ENCODE results near the gene PLD2.
"Not testable (repeated sequence)": the region's sequence is repeated elsewhere in the genome, so short reads cannot be mapped to it uniquely, and the experiment has no call there.

The PLD2 gene

DNA sequence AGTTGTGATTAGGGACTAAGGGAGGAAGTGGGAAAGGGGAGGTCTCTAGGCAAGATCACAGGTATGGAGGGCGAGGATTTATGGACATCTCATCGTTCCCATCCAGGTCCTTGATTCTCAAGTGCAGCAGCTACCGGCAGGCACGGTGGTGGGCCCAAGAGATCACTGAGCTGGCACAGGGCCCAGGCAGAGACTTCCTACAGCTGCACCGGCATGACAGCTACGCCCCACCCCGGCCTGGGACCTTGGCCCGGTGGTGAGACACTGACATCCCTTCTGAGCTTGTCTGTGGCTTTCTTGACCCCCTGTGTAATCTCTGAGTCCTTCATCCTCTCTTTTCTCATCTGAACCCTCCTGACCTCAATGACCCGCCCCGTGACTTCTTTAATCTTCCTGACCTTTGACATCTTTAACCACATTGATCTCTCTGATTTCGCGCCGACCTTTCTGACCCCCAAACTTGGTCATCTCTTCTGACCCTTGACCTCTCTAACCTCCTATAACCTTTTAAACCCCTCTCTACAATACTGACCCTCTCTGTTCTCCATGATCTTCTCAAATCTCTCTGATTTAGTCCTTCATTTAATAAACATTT, 3.8 kb downstream of the PLD2 start:
- H3K4me1 ChIP-seq (ENCODE audit: control insufficient read depth in 1 of 2, insufficient read depth in 2 of 2, low read length in 2 of 2), result peaks cover 12 to 23% of the 10 kb centered on the region in 2 donors
- H3K27me3 ChIP-seq (ENCODE audit: control insufficient read depth in 1 of 2, insufficient read depth in 2 of 2, low read length in 2 of 2), result no peaks in the 10 kb centered on the region
- H3K36me3 ChIP-seq (ENCODE audit: control insufficient read depth in 1 of 2, insufficient read depth in 2 of 2, low read length in 2 of 2), result peaks cover 0 to 22% of the 10 kb centered on the region in 2 donors
- H3K4me3 ChIP-seq (ENCODE audit: low read depth in 1 of 2, low read length in 2 of 2), result no peak overlapping the region
- no peaks in the 10 kb centered on the region for H3K9me3 ChIP-seq (ENCODE audit: control insufficient read depth in 1 of 2, low read length in 2 of 2)
- H3K9ac ChIP-seq (ENCODE audit: low read depth in 1 of 2, low read length in 2 of 2), result no peak overlapping the region
- no peak overlapping the region for H3K27ac ChIP-seq (ENCODE audit: low read depth, low read length)

DNA sequence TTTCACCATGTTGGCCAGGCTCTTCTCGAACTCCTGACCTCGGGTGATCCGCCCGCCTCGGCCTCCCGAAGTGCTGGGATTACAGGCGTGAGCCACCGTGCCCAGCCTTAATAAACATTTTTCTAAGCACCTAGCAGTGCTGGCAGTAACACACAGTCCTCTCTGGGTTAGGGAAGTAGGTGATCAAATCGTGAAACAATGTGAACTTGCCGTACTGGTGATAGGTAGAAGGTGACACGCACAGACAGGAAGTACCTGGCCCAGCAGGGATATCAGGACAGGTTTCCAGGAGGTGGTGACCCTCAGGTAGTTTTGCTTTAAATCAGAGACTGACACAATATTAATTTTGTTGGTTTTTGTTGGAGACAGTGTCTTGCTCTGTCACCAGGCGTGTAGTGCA, 4.5 kb downstream of the PLD2 start:
- no peak overlapping the region for H3K27ac ChIP-seq (ENCODE audit: low read depth, low read length)
- peaks cover 0 to 24% of the 10 kb centered on the region in 2 donors for H3K36me3 ChIP-seq (ENCODE audit: control insufficient read depth in 1 of 2, insufficient read depth in 2 of 2, low read length in 2 of 2)
- no peaks in the 10 kb centered on the region for H3K27me3 ChIP-seq (ENCODE audit: control insufficient read depth in 1 of 2, insufficient read depth in 2 of 2, low read length in 2 of 2)
- peaks cover 6 to 17% of the 10 kb centered on the region in 2 donors for H3K4me1 ChIP-seq (ENCODE audit: control insufficient read depth in 1 of 2, insufficient read depth in 2 of 2, low read length in 2 of 2)
- H3K4me3 ChIP-seq (ENCODE audit: low read depth in 1 of 2, low read length in 2 of 2), result no peak overlapping the region
- no peak overlapping the region for H3K9ac ChIP-seq (ENCODE audit: low read depth in 1 of 2, low read length in 2 of 2)
- no peaks in the 10 kb centered on the region for H3K9me3 ChIP-seq (ENCODE audit: control insufficient read depth in 1 of 2, low read length in 2 of 2)

DNA sequence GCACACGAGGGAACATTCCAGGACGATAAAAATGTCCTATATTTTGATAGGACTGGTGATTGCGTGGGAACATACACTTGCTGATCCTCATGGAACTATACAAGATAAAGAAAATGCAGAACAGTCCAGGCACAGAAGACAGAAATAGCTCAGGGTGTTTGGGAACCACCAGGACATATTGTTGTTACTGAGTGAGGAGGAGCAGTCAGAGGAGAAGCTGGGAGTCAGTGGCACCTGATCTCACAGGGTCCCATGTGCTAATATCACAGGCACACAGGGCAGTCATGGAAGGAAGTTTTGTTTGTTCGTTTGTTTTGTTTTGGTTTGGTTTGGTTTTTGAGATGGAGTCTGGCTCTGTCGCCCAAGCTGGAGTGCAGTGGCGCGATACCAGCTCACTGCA, 5.7 kb downstream of the PLD2 start:
- Histone ChIP-seq H3K9me3 (ENCODE audit: control insufficient read depth in 1 of 2, low read length in 2 of 2) (no peaks in the 10 kb centered on the region), H3K4me1 (ENCODE audit: control insufficient read depth in 1 of 2, insufficient read depth in 2 of 2, low read length in 2 of 2) (peaks cover 4 to 15% of the 10 kb centered on the region in 2 donors), H3K4me3 (ENCODE audit: low read depth in 1 of 2, low read length in 2 of 2) (no peak overlapping the region), H3K9ac (ENCODE audit: low read depth in 1 of 2, low read length in 2 of 2) (no peak overlapping the region), H3K27me3 (ENCODE audit: control insufficient read depth in 1 of 2, insufficient read depth in 2 of 2, low read length in 2 of 2) (no peaks in the 10 kb centered on the region), H3K27ac (ENCODE audit: low read depth, low read length) (no peak overlapping the region), H3K36me3 (ENCODE audit: control insufficient read depth in 1 of 2, insufficient read depth in 2 of 2, low read length in 2 of 2) (peaks cover 0 to 31% of the 10 kb centered on the region in 2 donors)

DNA sequence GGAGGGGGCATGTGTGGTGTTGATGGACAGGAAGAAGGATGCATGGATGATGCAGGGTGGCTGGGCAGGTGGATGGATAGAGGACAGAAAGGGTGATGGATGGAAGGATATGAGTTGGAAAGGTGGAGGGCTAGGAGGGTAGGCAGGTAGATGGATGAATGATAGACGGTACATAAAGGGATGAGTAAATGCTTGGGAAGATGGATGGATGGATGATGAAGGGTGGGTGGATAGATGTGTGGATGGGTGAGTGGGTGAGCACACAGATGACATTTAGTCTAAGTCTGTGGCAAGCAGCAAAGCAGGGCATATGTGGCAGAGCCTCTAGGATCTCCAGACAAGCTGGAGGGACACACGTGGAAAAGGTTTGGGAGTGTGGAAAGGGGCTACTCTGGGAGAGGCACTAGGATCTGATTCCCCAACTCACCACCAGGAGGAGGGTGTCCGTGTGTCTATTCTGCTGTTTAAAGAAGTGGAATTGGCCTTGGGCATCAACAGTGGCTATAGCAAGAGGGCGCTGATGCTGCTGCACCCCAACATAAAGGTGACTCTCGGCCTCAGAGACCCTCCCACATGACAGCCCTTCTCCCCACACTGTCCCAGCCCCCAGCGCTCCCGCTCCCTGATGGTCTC, 8.2 kb downstream of the PLD2 start:
- H3K9ac ChIP-seq (ENCODE audit: low read depth in 1 of 2, low read length in 2 of 2), result no peak overlapping the region
- H3K9me3 ChIP-seq (ENCODE audit: control insufficient read depth in 1 of 2, low read length in 2 of 2), result no peaks in the 10 kb centered on the region
- no peak overlapping the region for H3K27ac ChIP-seq (ENCODE audit: low read depth, low read length)
- H3K4me3 ChIP-seq (ENCODE audit: low read depth in 1 of 2, low read length in 2 of 2), result no peak overlapping the region
- no peaks in the 10 kb centered on the region for H3K27me3 ChIP-seq (ENCODE audit: control insufficient read depth in 1 of 2, insufficient read depth in 2 of 2, low read length in 2 of 2)
- peaks cover 0 to 31% of the 10 kb centered on the region in 2 donors for H3K36me3 ChIP-seq (ENCODE audit: control insufficient read depth in 1 of 2, insufficient read depth in 2 of 2, low read length in 2 of 2)
- peaks cover 0 to 9% of the 10 kb centered on the region in 2 donors for H3K4me1 ChIP-seq (ENCODE audit: control insufficient read depth in 1 of 2, insufficient read depth in 2 of 2, low read length in 2 of 2)

DNA sequence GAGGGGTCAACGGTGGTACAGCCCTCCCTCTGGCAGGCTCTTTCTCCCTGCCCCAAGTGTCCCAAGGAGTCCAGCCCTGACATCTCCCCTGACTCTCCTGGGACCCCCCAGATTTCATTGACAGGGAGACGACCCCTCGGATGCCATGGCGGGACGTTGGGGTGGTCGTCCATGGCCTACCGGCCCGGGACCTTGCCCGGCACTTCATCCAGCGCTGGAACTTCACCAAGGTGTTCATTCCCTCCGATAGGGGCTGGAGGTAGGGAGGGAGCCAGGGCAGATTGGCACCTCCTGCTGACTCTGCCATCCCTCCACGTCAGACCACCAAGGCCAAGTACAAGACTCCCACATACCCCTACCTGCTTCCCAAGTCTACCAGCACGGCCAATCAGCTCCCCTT, 9.9 kb downstream of the PLD2 start:
- no peak overlapping the region for H3K4me3 ChIP-seq (ENCODE audit: low read depth in 1 of 2, low read length in 2 of 2)
- H3K27ac ChIP-seq (ENCODE audit: low read depth, low read length), result no peak overlapping the region
- no peaks in the 10 kb centered on the region for H3K27me3 ChIP-seq (ENCODE audit: control insufficient read depth in 1 of 2, insufficient read depth in 2 of 2, low read length in 2 of 2)
- H3K4me1 ChIP-seq (ENCODE audit: control insufficient read depth in 1 of 2, insufficient read depth in 2 of 2, low read length in 2 of 2), result peaks cover 0 to 6% of the 10 kb centered on the region in 2 donors
- no peak overlapping the region for H3K9ac ChIP-seq (ENCODE audit: low read depth in 1 of 2, low read length in 2 of 2)
- H3K36me3 ChIP-seq (ENCODE audit: control insufficient read depth in 1 of 2, insufficient read depth in 2 of 2, low read length in 2 of 2), result peaks cover 0 to 31% of the 10 kb centered on the region in 2 donors
- no peaks in the 10 kb centered on the region for H3K9me3 ChIP-seq (ENCODE audit: control insufficient read depth in 1 of 2, low read length in 2 of 2)

DNA sequence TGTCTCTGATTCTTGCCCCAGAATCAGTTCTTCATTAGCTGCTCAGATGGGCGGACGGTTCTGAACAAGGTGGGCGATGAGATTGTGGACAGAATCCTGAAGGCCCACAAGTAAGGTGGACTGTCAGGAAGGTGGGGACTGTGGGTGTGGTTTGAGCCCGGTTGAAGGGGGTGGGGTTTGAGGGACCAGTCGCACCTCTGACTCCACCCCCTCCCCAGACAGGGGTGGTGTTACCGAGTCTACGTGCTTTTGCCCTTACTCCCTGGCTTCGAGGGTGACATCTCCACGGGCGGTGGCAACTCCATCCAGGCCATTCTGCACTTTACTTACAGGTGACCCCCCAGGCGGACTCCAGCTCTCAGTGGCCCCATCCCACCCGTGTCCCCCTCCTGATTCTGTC, 11.3 kb downstream of the PLD2 start:
- Histone ChIP-seq H3K27me3 (ENCODE audit: control insufficient read depth in 1 of 2, insufficient read depth in 2 of 2, low read length in 2 of 2) (no peaks in the 10 kb centered on the region), H3K4me1 (ENCODE audit: control insufficient read depth in 1 of 2, insufficient read depth in 2 of 2, low read length in 2 of 2) (peaks cover 0 to 6% of the 10 kb centered on the region in 2 donors), H3K27ac (ENCODE audit: low read depth, low read length) (no peak overlapping the region), H3K9me3 (ENCODE audit: control insufficient read depth in 1 of 2, low read length in 2 of 2) (no peaks in the 10 kb centered on the region), H3K9ac (ENCODE audit: low read depth in 1 of 2, low read length in 2 of 2) (no peak overlapping the region), H3K4me3 (ENCODE audit: low read depth in 1 of 2, low read length in 2 of 2) (no peak overlapping the region), H3K36me3 (ENCODE audit: control insufficient read depth in 1 of 2, insufficient read depth in 2 of 2, low read length in 2 of 2) (peaks cover 0 to 34% of the 10 kb centered on the region in 2 donors)

DNA sequence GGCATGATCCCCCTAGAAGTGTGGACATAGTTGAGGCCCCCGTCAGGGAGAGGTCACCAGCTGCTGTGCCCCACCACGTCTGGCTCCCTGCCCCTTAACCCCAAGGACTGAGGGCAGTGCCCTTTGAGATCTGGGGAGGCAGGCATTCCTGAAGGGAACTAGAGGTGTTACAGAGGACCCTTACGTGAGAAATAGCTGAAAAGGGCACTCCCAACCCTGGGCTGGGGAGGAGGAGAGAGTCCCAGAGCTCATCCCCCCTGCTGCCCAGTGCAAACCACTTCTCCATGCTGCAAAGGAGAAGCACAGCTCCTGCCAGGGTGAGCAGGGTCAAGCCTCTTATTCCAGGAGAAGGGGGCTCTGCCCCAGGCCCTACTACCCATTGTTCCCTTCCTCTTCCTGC, 15.9 kb downstream of the PLD2 start:
- Histone ChIP-seq H3K4me1 (ENCODE audit: control insufficient read depth in 1 of 2, insufficient read depth in 2 of 2, low read length in 2 of 2) (no peaks in the 10 kb centered on the region), H3K27me3 (ENCODE audit: control insufficient read depth in 1 of 2, insufficient read depth in 2 of 2, low read length in 2 of 2) (no peaks in the 10 kb centered on the region), H3K9ac (ENCODE audit: low read depth in 1 of 2, low read length in 2 of 2) (no peak overlapping the region), H3K9me3 (ENCODE audit: control insufficient read depth in 1 of 2, low read length in 2 of 2) (no peaks in the 10 kb centered on the region), H3K4me3 (ENCODE audit: low read depth in 1 of 2, low read length in 2 of 2) (no peak overlapping the region), H3K27ac (ENCODE audit: low read depth, low read length) (no peak overlapping the region), H3K36me3 (ENCODE audit: control insufficient read depth in 1 of 2, insufficient read depth in 2 of 2, low read length in 2 of 2) (peaks cover 0 to 9% of the 10 kb centered on the region in 2 donors)

DNA sequence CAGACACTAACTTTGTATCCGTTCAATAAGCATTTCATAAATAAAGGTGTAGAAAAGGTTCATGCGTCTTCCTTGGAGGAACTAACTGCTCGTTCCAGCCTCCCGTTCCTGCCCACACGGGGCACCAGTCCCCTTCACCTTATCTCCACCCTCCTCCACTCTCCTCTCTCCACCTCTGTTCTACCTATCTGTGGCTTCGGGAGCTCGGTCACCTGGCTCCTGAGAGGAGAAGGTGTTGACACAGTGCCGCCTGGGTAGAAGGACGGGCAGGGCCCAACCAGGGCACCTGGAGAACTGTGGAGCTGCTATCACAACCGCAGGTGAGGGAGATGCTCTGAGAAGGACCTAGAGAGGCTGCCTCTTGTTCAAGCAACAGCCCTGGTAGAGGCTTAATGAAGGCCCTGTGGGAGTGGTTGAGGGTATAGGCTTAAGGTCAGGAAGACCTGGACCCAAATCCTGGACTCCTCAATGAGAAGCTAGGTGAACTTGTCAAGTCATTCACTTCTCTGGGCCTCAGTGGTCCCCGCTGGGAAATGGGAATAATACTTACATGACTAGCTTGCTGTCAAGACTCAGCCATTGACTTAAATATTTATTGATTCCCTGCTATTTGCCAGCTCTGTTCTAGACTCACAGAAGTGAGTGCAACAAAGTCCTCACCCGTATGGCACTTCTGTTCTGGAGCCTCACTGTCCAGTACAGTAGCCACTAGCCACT, 16.6 kb downstream of the PLD2 start:
- H3K27ac ChIP-seq (ENCODE audit: low read depth, low read length), result no peak overlapping the region
- H3K4me3 ChIP-seq (ENCODE audit: low read depth in 1 of 2, low read length in 2 of 2), result no peak overlapping the region
- H3K9ac ChIP-seq (ENCODE audit: low read depth in 1 of 2, low read length in 2 of 2), result no peak overlapping the region
- no peaks in the 10 kb centered on the region for H3K9me3 ChIP-seq (ENCODE audit: control insufficient read depth in 1 of 2, low read length in 2 of 2)
- no peaks in the 10 kb centered on the region for H3K27me3 ChIP-seq (ENCODE audit: control insufficient read depth in 1 of 2, insufficient read depth in 2 of 2, low read length in 2 of 2)
- peaks cover 0 to 9% of the 10 kb centered on the region in 2 donors for H3K36me3 ChIP-seq (ENCODE audit: control insufficient read depth in 1 of 2, insufficient read depth in 2 of 2, low read length in 2 of 2)
- no peaks in the 10 kb centered on the region for H3K4me1 ChIP-seq (ENCODE audit: control insufficient read depth in 1 of 2, insufficient read depth in 2 of 2, low read length in 2 of 2)

DNA sequence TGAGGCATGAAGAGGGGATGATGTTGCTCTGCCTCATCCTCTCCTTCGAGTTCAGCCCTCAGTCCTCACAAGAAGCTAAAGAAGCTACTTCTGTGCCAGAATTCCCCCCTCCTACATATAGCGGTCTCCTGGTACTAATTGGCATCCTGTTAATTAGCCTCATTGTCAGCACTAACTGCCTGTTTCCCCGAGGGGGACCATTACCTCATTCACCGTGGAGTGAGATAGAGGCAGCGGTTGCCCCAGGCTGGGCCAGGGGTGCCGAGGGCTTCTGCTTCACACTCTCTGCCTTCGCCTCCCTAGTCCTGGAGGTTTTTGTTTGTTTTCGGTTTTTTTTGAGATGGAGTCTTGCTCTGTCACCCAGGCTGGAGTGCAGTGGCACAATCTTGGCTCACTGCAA, 20.4 kb downstream of the PLD2 start:
- no peaks in the 10 kb centered on the region for H3K9me3 ChIP-seq (ENCODE audit: control insufficient read depth in 1 of 2, low read length in 2 of 2)
- H3K9ac ChIP-seq (ENCODE audit: low read depth in 1 of 2, low read length in 2 of 2), result no peak overlapping the region
- peaks cover 0 to 2% of the 10 kb centered on the region in 2 donors for H3K36me3 ChIP-seq (ENCODE audit: control insufficient read depth in 1 of 2, insufficient read depth in 2 of 2, low read length in 2 of 2)
- no peak overlapping the region for H3K4me3 ChIP-seq (ENCODE audit: low read depth in 1 of 2, low read length in 2 of 2)
- H3K27me3 ChIP-seq (ENCODE audit: control insufficient read depth in 1 of 2, insufficient read depth in 2 of 2, low read length in 2 of 2), result no peaks in the 10 kb centered on the region
- H3K27ac ChIP-seq (ENCODE audit: low read depth, low read length), result no peak overlapping the region
- no peaks in the 10 kb centered on the region for H3K4me1 ChIP-seq (ENCODE audit: control insufficient read depth in 1 of 2, insufficient read depth in 2 of 2, low read length in 2 of 2)

DNA sequence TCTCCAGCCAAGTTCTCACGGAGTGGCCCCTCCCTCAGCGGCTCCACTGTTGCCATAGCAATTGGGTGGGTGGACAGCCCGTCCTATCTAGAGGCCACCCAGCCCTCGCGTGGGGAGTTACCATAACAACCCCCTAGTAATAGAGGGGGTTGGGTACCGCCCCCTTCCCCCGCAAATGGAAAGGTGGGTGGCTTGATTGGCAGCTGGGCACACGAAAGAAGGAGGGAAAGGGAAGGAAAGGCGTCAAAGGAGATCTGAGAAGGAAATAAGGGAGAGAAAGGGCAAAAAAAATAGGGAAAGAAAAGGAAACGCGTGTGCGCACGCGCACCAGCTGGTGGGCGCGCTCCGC, 25.9 kb downstream of the PLD2 start:
- Histone ChIP-seq H3K4me1 (ENCODE audit: control insufficient read depth in 1 of 2, insufficient read depth in 2 of 2, low read length in 2 of 2) (peaks cover 32 to 34% of the 10 kb centered on the region in 2 donors), H3K4me3 (ENCODE audit: low read depth in 1 of 2, low read length in 2 of 2) (peak overlapping the region; percentile 88 to 91), H3K9ac (ENCODE audit: low read depth in 1 of 2, low read length in 2 of 2) (peak overlapping the region; percentile 74 to 91)
- not testable (repeated sequence) for H3K36me3 ChIP-seq (ENCODE audit: control insufficient read depth in 1 of 2, insufficient read depth in 2 of 2, low read length in 2 of 2); H3K9me3 ChIP-seq (ENCODE audit: control insufficient read depth in 1 of 2, low read length in 2 of 2); H3K27ac ChIP-seq (ENCODE audit: low read depth, low read length); H3K27me3 ChIP-seq (ENCODE audit: control insufficient read depth in 1 of 2, insufficient read depth in 2 of 2, low read length in 2 of 2)

Data from duodenal mucosa (tissue), 2 donors.